ENCODE measurements around the gene ADA.

The ADA gene

DNA sequence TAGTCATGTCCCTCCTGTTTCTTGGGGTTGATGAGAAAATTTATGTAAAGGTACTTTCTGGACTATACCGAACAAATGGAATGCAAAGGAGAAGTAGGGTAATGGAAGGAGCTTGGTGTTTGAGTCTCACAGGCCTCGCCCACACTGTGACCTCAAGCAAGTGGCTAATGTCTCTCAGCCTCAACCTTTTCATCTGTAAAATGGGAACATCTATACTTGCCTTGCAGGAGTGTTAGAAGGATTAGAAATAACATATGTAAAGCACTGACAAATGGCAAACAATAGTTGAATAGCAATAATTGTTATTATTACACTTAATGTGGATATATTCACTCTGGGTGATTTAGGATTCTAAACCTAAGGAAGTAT lies 78.0 kb downstream of the ADA start:
- DNase-seq: no peak

DNA sequence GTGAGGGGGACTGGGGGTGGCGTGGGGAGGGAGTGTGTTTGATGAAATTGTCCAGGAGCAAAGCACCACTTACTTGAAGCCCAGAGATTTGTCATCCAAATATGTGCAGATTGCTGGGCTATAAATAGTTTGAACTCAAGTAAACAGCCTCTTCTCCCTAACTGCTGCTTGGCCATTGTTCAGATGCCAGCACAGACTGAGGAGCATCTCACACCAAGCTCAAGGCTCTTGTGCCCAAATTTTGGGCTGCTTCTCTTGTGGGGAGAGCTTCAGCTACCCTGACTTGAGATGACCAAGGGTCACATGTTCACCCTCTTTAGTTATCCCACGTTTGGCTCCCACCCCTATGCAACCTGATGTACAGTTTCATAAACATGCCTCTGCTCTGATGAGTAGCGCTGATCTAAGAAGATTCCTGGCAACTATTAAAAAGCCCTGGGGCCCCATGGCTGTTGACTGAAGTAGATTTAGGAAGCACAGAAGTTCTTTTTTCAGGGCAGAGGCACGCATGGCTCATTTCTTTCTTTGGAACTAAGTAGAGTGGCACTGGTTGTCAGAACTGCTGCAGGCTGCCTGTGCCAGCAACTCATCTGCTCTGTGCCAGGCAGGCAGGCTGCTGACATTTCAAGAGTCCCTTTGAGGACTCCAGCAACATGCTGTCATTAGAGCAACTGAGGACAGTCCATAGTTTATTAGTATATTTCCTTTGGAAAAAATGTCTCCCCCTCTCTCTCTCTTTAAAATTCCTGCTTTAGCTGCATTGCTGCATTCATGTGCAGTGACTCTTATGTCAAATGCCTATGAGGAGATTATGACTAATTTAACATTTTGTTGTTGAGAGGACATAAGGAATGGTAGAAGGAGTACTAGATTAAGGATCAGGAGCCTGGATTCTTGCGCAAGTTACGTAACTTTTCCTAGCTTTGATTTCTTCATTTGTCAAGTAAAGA lies 78.7 kb downstream of the ADA start:
- no peak for DNase-seq

DNA sequence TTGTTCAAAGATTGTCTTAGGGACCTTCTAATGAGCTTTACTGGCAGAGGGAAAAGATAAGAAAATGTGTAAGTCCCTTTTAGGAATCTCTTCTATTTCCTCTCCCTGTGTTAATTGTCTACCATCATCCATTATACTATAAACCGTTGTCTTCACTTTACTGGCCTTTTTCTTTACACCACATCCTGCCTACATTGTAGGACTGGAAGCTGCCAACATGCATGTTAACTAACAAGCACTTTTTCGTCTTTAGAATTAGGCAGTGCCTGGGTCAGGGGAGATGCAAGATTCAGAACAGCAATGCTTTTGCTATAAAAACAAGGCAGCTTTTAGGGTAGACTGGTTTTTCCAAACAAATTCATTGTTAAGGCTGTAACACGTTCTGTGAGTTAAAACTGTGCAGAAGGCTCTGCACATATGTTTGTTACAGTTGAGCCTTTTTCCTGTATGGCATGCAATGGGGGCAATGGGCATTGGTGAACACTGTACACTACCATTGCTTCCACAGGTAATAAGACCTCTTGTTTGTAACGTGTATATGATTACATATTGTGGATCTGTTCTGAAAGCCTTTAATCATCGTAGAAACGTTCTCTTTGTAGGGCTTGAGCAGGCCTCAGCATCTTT lies 80.0 kb downstream of the ADA start:
- no peak for DNase-seq

DNA sequence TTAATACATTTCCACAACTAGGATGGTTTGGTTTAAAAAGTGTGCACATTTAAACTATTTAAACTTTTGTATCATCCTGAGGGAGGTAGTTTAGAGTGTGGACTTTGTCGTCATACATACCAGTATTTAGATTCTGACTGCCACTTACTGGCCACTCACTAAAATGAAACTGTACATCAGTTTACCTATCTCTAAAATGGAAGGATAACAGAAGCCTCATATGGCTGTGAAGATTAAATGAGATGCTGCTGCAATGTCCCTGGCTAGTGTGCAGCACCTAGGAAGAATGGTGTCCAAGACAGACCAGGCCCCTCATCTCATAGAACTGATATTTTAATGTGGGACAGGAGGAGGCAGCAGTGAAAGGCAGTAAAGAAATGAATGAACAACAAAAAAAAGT lies 81.1 kb downstream of the ADA start:
- no peak for DNase-seq
